ENCODE measurements around the gene RNASE11. TPM values are rescaled to one million over a fixed set of nuclear protein-coding genes. Genes with fewer than 3 reads are reported as not detected.

Gene RNASE11
- total and polyA plus RNA-seq, 9 of the 15 experiments (the other 6 are each of a cell fraction or from before 2014, with no cell fraction given) = 0.16 to 0.29 (median 0.22) TPM; not detected in 6

GRCh38 chr14:20546877-20547276, 40.9 kb downstream of the RNASE11 start:
- Histone ChIP-seq H4K20me1 (replicated peaks; ENCODE audit: control insufficient read depth, insufficient read depth, low read length) (no peaks in the 10 kb centered on the region), H3K9ac (ENCODE audit: insufficient read depth in 1 of 2, low read depth in 2 of 2, low read length in 2 of 2) (no peak overlapping the region; a peak in 1 of 4 replicates), H3K27me3 (ENCODE audit: control insufficient read depth in 2 of 2, insufficient read depth in 2 of 2, low read length in 2 of 2) (no peaks in the 10 kb centered on the region), H3K27ac (ENCODE audit: extremely low read depth, low read depth, low read length) (no peak overlapping the region), H3K36me3 (ENCODE audit: control insufficient read depth, insufficient read depth, low read length) (no peaks in the 10 kb centered on the region), H3K9me1 (ENCODE audit: control insufficient read depth, insufficient read depth, low read length) (no peaks in the 10 kb centered on the region), H3K4me1 (replicated peaks in 1 of 2; ENCODE audit: control insufficient read depth in 2 of 2, insufficient read depth in 2 of 2, low read length in 2 of 2) (peaks cover 0 to 6% of the 10 kb centered on the region in 2 experiments; a peak in 3 of 5 replicates), H3K4me3 (no peak overlapping the region), H3K79me2 (ENCODE audit: control insufficient read depth, insufficient read depth, low read length) (no peaks in the 10 kb centered on the region), H3K9me3 (replicated peaks; ENCODE audit: control insufficient read depth, insufficient read depth, low read depth, low read length) (no peaks in the 10 kb centered on the region), H3K4me2 (ENCODE audit: insufficient read depth, low read length) (no peak overlapping the region), H2AFZ (ENCODE audit: low read depth, low read length) (0 out of 2 replicates have a peak overlapping the region, but pooled peaks have one; percentile 1)
- ChIA-PET POLR2A (no interaction called here), CTCF (ENCODE audit: low intra/inter-chr PET ratio) (interaction anchor here (0.7 kb wide), 1 partner anchor 151 kb away, joined by 3 read pairs; no protein-coding TSS in a partner anchor)
- WGBS (ENCODE audit: insufficient coverage, low coverage, missing lambda C conversion rate) = 11% methylated on average over 3 of the region's 3 CpGs
- in situ Hi-C loops (cut with MboI) (no loop called here), intact Hi-C loops (cut with micrococcal nuclease) (loop anchor here (5.0 kb wide), 1 partner anchor 60 kb away; no protein-coding TSS in a partner anchor)
- peak in 2 of 4 experiments; percentile 8 to 12 for DNase-seq (ENCODE audit: extremely low read depth in 1 of 4, low spot score in 3 of 4)
- peak; percentile 79 for ATAC-seq
- no TSS peak for BruUV-seq (replicated peaks)
- FAIRE-seq = no peak
- TF ChIP-seq SIX5 (IDR thresholded peaks at IDR 0.05; ENCODE audit: borderline replicate concordance in 1 of 2, insufficient read depth in 1 of 2, low read depth in 1 of 2, low read length in 2 of 2) (no peak), MXI1 (IDR thresholded peaks at IDR 0.05; ENCODE audit: low read depth, low read length) (no peak), DPF2 (IDR thresholded peaks at IDR 0.05) (peak; percentile 31; the same call in 1 of the 2 replicates), NCOA6 (IDR thresholded peaks at IDR 0.05) (no peak), ZEB2 (IDR thresholded peaks at IDR 0.05) (peak; percentile 73), KDM1A (IDR thresholded peaks at IDR 0.05) (no peak), RBM25 (IDR thresholded peaks at IDR 0.05; ENCODE audit: low read depth, low read length, severe bottlenecking) (no peak), LEF1 (IDR thresholded peaks at IDR 0.05) (no peak), SOX6 (IDR thresholded peaks at IDR 0.05) (0 out of 2 replicates have a peak, but pooled peaks have one; percentile 25), ZNF449 (CRISPR knock-in tag; IDR thresholded peaks at IDR 0.05) (no peak), MYC (IDR thresholded peaks at IDR 0.05; ENCODE audit: low read depth, low read length) (peak; percentile 27; the same call in 1 of the 2 replicates), MYC (CRISPR knock-in tag; IDR thresholded peaks at IDR 0.05; ENCODE audit: borderline replicate concordance, low read depth) (no peak), DMBX1 (CRISPR knock-in tag; IDR thresholded peaks at IDR 0.05; ENCODE audit: borderline replicate concordance) (no peak), CTBP1 (IDR thresholded peaks at IDR 0.05; ENCODE audit: borderline replicate concordance) (peak; percentile 61; the same call in 1 of the 2 replicates), TCFL5 (CRISPR knock-in tag; conservative IDR thresholded peaks at IDR 0.05) (no peak), ZNF436 (CRISPR knock-in tag; IDR thresholded peaks at IDR 0.05) (no peak), E2F8 (IDR thresholded peaks at IDR 0.05; ENCODE audit: low read depth, partially characterized antibody) (no peak), FOXA3 (CRISPR knock-in tag; conservative IDR thresholded peaks at IDR 0.05 in 1 of 2, IDR thresholded peaks at IDR 0.05 in 1 of 2) (no peak), CBFA2T3 (IDR thresholded peaks at IDR 0.05) (peak; percentile 23), ARHGAP35 (IDR thresholded peaks at IDR 0.05; ENCODE audit: partially characterized antibody) (no peak), DIDO1 (tag; IDR thresholded peaks at IDR 0.05; ENCODE audit: low read depth) (no peak), ZNF695 (CRISPR knock-in tag; IDR thresholded peaks at IDR 0.05) (no peak)

All from K562 (cell line).